ENCODE measurements around the gene G3BP2. TPM values are rescaled to one million over a fixed set of nuclear protein-coding genes. Genes with fewer than 3 reads are reported as not detected.
"Not testable (repeated sequence)": the region's sequence is repeated elsewhere in the genome, so short reads cannot be mapped to it uniquely, and the experiment has no call there.

Gene G3BP2
- polyA plus RNA-seq, 1 donor, result 136 TPM

GRCh38 chr4:75708218-75708691 is 35.0 kb upstream of the G3BP2 start:
- H3K9me3 ChIP-seq (ENCODE audit: control insufficient read depth, low read depth, low read length), result no peaks in the 10 kb centered on the region
- peaks cover 21% of the 10 kb centered on the region for H3K4me1 ChIP-seq (ENCODE audit: control insufficient read depth, insufficient read depth, low read length)
- H3K36me3 ChIP-seq (ENCODE audit: control insufficient read depth, insufficient read depth, low read length), result no peaks in the 10 kb centered on the region
- H3K27me3 ChIP-seq (ENCODE audit: control insufficient read depth, insufficient read depth, low read length), result no peaks in the 10 kb centered on the region
- no peak overlapping the region for H3K4me3 ChIP-seq (ENCODE audit: low read length)
- no CpG with 5 or more reads among the region's 3 CpGs for WGBS (ENCODE audit: insufficient coverage, low lambda C conversion rate)
- DNase-seq, result peak; percentile 75 to 86
- H3K27ac ChIP-seq (ENCODE audit: low read length), result peak overlapping the region; percentile 43

GRCh38 chr4:75705198-75705977 is 32.2 kb upstream of the G3BP2 start:
- 60% methylated on average over 1 of the region's 6 CpGs for WGBS (ENCODE audit: insufficient coverage, low lambda C conversion rate)

GRCh38 chr4:75702919-75703411 is 29.8 kb upstream of the G3BP2 start:
- Histone ChIP-seq H3K4me3 (ENCODE audit: low read length) (no peak overlapping the region), H3K4me1 (ENCODE audit: control insufficient read depth, insufficient read depth, low read length) (peaks cover 34% of the 10 kb centered on the region), H3K9me3 (ENCODE audit: control insufficient read depth, low read depth, low read length) (no peaks in the 10 kb centered on the region), H3K27me3 (ENCODE audit: control insufficient read depth, insufficient read depth, low read length) (no peaks in the 10 kb centered on the region), H3K36me3 (ENCODE audit: control insufficient read depth, insufficient read depth, low read length) (no peaks in the 10 kb centered on the region), H3K27ac (ENCODE audit: low read length) (peak overlapping the region; percentile 73)
- WGBS (ENCODE audit: insufficient coverage, low lambda C conversion rate), result 40% methylated on average over 1 of the region's 4 CpGs
- peak; percentile 61 to 86 for DNase-seq

More at GRCh38 chr4:75705198-75705977, 32.2 kb upstream of the G3BP2 start:
- H3K9me3 ChIP-seq (ENCODE audit: control insufficient read depth, low read depth, low read length), result no peaks in the 10 kb centered on the region
- DNase-seq, result peak in 1 of 2 donors; percentile 70
- no peak overlapping the region for H3K4me3 ChIP-seq (ENCODE audit: low read length)
- no peaks in the 10 kb centered on the region for H3K27me3 ChIP-seq (ENCODE audit: control insufficient read depth, insufficient read depth, low read length)
- H3K36me3 ChIP-seq (ENCODE audit: control insufficient read depth, insufficient read depth, low read length), result no peaks in the 10 kb centered on the region
- peak overlapping the region; percentile 34 for H3K27ac ChIP-seq (ENCODE audit: low read length)
- peaks cover 37% of the 10 kb centered on the region for H3K4me1 ChIP-seq (ENCODE audit: control insufficient read depth, insufficient read depth, low read length)

GRCh38 chr4:75699299-75699698 is 26.1 kb upstream of the G3BP2 start:
- H3K4me1 ChIP-seq (ENCODE audit: control insufficient read depth, insufficient read depth, low read length), result peaks cover 37% of the 10 kb centered on the region
- no peak overlapping the region for H3K4me3 ChIP-seq (ENCODE audit: low read length)
- H3K27ac ChIP-seq (ENCODE audit: low read length), result no peak overlapping the region
- WGBS (ENCODE audit: insufficient coverage, low lambda C conversion rate), result 33% methylated on average over 1 of the region's 1 CpG
- H3K36me3 ChIP-seq (ENCODE audit: control insufficient read depth, insufficient read depth, low read length), result no peaks in the 10 kb centered on the region
- H3K9me3 ChIP-seq (ENCODE audit: control insufficient read depth, low read depth, low read length), result peaks cover 2% of the 10 kb centered on the region
- no peak for DNase-seq
- no peaks in the 10 kb centered on the region for H3K27me3 ChIP-seq (ENCODE audit: control insufficient read depth, insufficient read depth, low read length)

- H3K27ac ChIP-seq (ENCODE audit: low read length), result no peak overlapping the region
- peaks cover 3% of the 10 kb centered on the region for H3K9me3 ChIP-seq (ENCODE audit: control insufficient read depth, low read depth, low read length)
- no peak for DNase-seq
- WGBS (ENCODE audit: insufficient coverage, low lambda C conversion rate), result 80% methylated on average over 1 of the region's 2 CpGs
- no peaks in the 10 kb centered on the region for H3K27me3 ChIP-seq (ENCODE audit: control insufficient read depth, insufficient read depth, low read length)
- H3K4me3 ChIP-seq (ENCODE audit: low read length), result no peak overlapping the region
- H3K36me3 ChIP-seq (ENCODE audit: control insufficient read depth, insufficient read depth, low read length), result no peaks in the 10 kb centered on the region
- peaks cover 37% of the 10 kb centered on the region for H3K4me1 ChIP-seq (ENCODE audit: control insufficient read depth, insufficient read depth, low read length)
Measured at GRCh38 chr4:75698963-75699228, 25.7 kb upstream of the G3BP2 start.

- H3K9me3 ChIP-seq (ENCODE audit: control insufficient read depth, low read depth, low read length), result peaks cover 3% of the 10 kb centered on the region
- DNase-seq, result no peak
- no peak overlapping the region for H3K27ac ChIP-seq (ENCODE audit: low read length)
- H3K36me3 ChIP-seq (ENCODE audit: control insufficient read depth, insufficient read depth, low read length), result no peaks in the 10 kb centered on the region
- peaks cover 33% of the 10 kb centered on the region for H3K4me1 ChIP-seq (ENCODE audit: control insufficient read depth, insufficient read depth, low read length)
- no peaks in the 10 kb centered on the region for H3K27me3 ChIP-seq (ENCODE audit: control insufficient read depth, insufficient read depth, low read length)
- no peak overlapping the region for H3K4me3 ChIP-seq (ENCODE audit: low read length)
- no CpG with 5 or more reads among the region's 6 CpGs for WGBS (ENCODE audit: insufficient coverage, low lambda C conversion rate)
Measured at GRCh38 chr4:75698162-75698962, 25.2 kb upstream of the G3BP2 start.

- Histone ChIP-seq H3K36me3 (ENCODE audit: control insufficient read depth, insufficient read depth, low read length) (no peaks in the 10 kb centered on the region), H3K4me1 (ENCODE audit: control insufficient read depth, insufficient read depth, low read length) (peaks cover 16% of the 10 kb centered on the region), H3K27ac (ENCODE audit: low read length) (peak overlapping the region; percentile 76), H3K4me3 (ENCODE audit: low read length) (no peak overlapping the region), H3K27me3 (ENCODE audit: control insufficient read depth, insufficient read depth, low read length) (no peaks in the 10 kb centered on the region), H3K9me3 (ENCODE audit: control insufficient read depth, low read depth, low read length) (peaks cover 3% of the 10 kb centered on the region)
- WGBS (ENCODE audit: insufficient coverage, low lambda C conversion rate), result no CpG with 5 or more reads among the region's 3 CpGs
- peak in 1 of 2 donors; percentile 49 for DNase-seq
Measured at GRCh38 chr4:75696581-75696980, 23.4 kb upstream of the G3BP2 start.

- H3K36me3 ChIP-seq (ENCODE audit: control insufficient read depth, insufficient read depth, low read length), result no peaks in the 10 kb centered on the region
- WGBS (ENCODE audit: insufficient coverage, low lambda C conversion rate), result no CpG with 5 or more reads among the region's 3 CpGs
- no peaks in the 10 kb centered on the region for H3K27me3 ChIP-seq (ENCODE audit: control insufficient read depth, insufficient read depth, low read length)
- H3K4me3 ChIP-seq (ENCODE audit: low read length), result no peak overlapping the region
- peaks cover 3% of the 10 kb centered on the region for H3K9me3 ChIP-seq (ENCODE audit: control insufficient read depth, low read depth, low read length)
- peak overlapping the region; percentile 76 for H3K27ac ChIP-seq (ENCODE audit: low read length)
- H3K4me1 ChIP-seq (ENCODE audit: control insufficient read depth, insufficient read depth, low read length), result peaks cover 15% of the 10 kb centered on the region
- DNase-seq, result peak; percentile 82 to 91
Measured at GRCh38 chr4:75696071-75696470, 22.9 kb upstream of the G3BP2 start.

GRCh38 chr4:75692066-75692465 is 18.9 kb upstream of the G3BP2 start:
- H3K36me3 ChIP-seq (ENCODE audit: control insufficient read depth, insufficient read depth, low read length); H3K4me3 ChIP-seq (ENCODE audit: low read length); DNase-seq; H3K27ac ChIP-seq (ENCODE audit: low read length); H3K9me3 ChIP-seq (ENCODE audit: control insufficient read depth, low read depth, low read length); H3K27me3 ChIP-seq (ENCODE audit: control insufficient read depth, insufficient read depth, low read length): not testable (repeated sequence)
- peaks cover 15% of the 10 kb centered on the region for H3K4me1 ChIP-seq (ENCODE audit: control insufficient read depth, insufficient read depth, low read length)
- WGBS (ENCODE audit: insufficient coverage, low lambda C conversion rate), result 100% methylated on average over 1 of the region's 5 CpGs

GRCh38 chr4:75687125-75687524 is 13.9 kb upstream of the G3BP2 start:
- H3K4me1 ChIP-seq (ENCODE audit: control insufficient read depth, insufficient read depth, low read length); H3K27ac ChIP-seq (ENCODE audit: low read length); DNase-seq; H3K9me3 ChIP-seq (ENCODE audit: control insufficient read depth, low read depth, low read length); H3K36me3 ChIP-seq (ENCODE audit: control insufficient read depth, insufficient read depth, low read length); H3K4me3 ChIP-seq (ENCODE audit: low read length); H3K27me3 ChIP-seq (ENCODE audit: control insufficient read depth, insufficient read depth, low read length): not testable (repeated sequence)
- WGBS (ENCODE audit: insufficient coverage, low lambda C conversion rate), result no CpG with 5 or more reads among the region's 1 CpG
